RCC 7860 (cell line): Measurements from ENCODE around the gene UTY.

ENCODE experiments used
- DNase-seq: peaks from one replicate; pipeline ENCODE4 v3.0.0-alpha.2; 2015; ENCODE audit warnings: low spot score
- FAIRE-seq: peaks from 2 replicates; lab custom pipeline; 2012; peaks lifted over from hg19 to GRCh38; lab: Jason Lieb, UNC

The UTY gene

GRCh38 chrY:13479828-13480227, at the start of gene UTY:
UTY (minus strand) TSS chrY:13480033; CDS start chrY:13479665, 368 bp downstream.
- FAIRE-seq, result peak; percentile 95
- DNase-seq, result peak; percentile 91

- DNase-seq, result no peak
- FAIRE-seq, result no peak
Observed at GRCh38 chrY:13520474-13520873, 40.6 kb upstream of the UTY start.

DNA sequence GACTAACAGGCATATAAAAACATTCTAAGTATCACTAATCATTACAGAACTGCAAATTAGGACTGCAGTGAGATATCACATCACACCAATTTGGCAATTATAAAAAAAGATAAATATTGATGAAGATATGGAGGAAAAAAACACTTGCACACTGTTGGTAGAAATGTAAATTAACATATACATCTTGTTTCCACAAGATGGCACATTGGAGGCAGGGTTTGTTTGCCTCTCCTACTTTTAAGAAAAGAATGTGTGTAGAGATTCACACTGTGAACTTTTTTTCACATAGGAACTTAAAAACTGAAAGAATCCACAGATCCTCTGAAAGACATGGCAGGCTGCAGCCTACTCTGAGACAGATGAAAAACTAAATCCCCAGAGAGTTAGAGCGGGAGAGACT, 21.4 kb upstream of the UTY start:
- FAIRE-seq (peak; percentile 23), DNase-seq (no peak)

GRCh38 chrY:13493737-13494136, 13.9 kb upstream of the UTY start:
- DNase-seq (peak; percentile 78), FAIRE-seq (peak; percentile 98)

DNA sequence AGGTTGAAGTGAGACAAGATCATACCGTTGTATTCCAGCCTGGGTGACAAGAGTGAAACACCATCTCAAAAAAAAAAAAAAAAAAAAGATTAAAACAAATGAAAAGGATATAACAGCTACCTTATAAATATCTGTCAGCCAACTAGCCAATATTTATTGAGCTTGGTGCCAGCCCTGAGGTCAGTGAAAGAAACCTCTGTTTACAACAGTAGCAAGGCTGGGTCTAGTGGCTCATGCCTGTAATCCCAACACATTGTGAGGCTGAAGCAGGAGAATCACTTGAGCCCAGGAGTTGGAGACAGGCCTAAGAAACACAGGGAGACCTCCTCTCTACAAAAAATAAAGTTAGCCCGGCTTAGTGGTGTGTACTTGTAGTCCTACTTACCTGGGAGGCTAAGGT, 12.6 kb upstream of the UTY start:
- DNase-seq (no peak), FAIRE-seq (no peak)

GRCh38 chrY:13488738-13489137, 8.9 kb upstream of the UTY start:
- DNase-seq, result no peak
- FAIRE-seq, result no peak

GRCh38 chrY:13479121-13479711, 617 bp downstream of the UTY start:
- no peak for FAIRE-seq
- peak; percentile 54 for DNase-seq

DNA sequence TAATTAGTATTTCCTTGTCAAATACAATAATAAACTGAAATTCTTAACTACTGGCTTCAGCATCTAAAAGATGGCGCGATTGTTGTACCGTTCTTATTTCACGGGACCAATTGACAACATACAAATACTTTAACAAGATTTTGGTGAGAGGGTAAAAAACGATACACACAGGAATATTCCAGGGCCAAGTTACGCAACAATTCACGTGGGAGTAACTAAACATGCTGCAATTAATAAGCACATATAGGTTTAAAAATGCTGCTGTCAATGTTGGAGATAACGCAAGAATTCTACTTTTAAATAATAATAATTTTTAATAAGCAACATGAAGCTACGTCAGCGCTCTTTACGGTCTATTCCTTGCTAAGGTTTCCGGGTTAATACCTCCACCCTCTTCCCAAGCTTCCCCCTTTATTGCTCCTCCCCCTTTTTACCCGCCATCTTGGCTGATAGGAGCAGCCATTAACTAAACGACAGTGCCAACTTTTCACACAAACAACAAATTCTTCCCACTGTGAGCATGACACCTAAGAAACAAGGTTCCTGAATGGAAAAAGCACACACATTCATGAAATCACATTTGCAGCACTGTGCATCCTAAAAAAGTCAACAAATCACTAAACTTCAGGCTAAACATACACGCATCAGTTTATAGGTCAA, 1.6 kb downstream of the UTY start:
- FAIRE-seq (peak; percentile 89), DNase-seq (peak; percentile 64)

DNA sequence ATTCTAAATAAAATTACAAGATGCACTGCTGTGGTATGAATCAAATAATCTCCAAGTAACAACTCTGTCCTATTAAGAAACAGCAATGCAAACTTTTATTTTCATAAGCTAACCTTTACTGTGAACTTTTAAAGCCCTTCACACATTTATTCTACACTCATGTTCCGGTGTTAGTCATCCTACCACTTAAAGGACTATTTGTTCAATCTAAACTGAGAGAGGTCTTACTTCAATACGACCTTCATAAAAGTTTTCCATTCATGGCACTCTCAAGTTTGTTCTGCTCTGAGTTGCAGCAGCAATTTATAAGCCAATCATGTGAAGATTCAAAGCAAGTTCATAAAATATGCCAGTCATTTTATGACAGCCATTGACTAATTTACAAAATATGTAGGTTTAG, 4.8 kb downstream of the UTY start:
- DNase-seq (no peak), FAIRE-seq (peak; percentile 15)

DNA sequence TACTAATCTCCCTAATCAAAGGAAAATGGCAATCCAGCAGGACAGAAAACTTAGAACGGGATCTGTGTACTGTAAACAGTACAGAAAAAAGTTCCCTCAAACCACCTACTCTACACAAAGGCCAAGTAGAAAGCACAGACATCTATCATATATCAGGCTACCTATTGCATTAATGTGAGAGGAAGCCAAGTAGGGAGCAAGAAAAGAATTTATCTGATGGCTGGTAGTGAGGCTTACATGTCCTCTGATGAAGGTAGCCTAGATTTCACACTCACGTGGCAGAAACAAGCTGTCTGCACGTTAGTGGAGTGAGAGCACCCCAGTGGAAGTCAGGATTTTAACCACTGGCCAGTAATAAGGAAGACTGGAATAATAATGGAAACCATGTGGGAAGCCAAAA, 28.3 kb downstream of the UTY start:
- no peak for DNase-seq
- FAIRE-seq, result no peak

DNA sequence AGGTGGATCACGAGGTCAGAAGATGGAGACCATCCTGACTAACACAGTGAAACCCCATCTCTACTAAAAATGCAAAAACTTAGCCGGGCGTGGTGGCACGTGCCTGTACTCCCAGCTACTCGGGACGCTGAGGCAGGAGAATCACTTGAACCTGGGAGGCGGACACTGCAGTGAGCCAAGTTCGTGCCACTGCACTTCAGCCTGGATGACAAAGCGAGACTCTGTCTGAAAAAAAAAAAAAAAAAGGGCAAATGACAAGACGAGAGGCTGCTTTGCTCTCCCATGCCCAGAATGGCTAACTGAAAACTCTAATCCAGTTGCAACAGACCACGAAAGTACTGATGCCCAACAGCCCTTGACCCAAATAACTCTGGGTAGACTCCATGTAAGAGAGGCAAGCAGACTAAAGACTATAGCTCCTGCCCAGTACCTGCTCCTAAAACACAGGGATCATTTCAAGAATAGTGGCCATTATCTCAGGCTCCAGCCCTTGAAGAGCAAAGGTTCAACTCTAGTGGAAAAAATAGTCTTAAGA, 29.2 kb downstream of the UTY start:
- peak; percentile 14 for FAIRE-seq

DNA sequence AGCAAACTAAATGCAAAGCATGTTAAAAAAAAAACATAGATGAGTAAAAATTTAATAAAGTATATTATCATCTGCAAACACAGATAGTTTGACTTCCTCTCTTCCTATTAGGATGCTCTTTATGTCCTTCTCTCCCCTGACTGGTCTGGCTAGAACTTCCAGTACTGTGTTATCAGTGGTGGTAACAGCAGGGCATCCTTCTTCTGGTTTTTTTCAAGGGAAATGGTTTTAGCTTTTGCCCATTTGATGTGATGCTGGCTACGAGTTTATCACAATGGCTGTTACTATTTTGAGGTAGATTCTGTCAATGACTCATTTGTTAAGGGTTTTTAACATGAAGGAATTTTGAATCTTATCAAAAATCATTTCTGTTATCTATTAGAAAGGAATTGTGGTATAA, 34.3 kb downstream of the UTY start:
- no peak for DNase-seq
- no peak for FAIRE-seq

More for the DNA sequence above, 29.2 kb downstream of the UTY start:
- DNase-seq, result no peak

GRCh38 chrY:13443146-13443545, 36.7 kb downstream of the UTY start:
- DNase-seq (no peak), FAIRE-seq (no peak)

DNA sequence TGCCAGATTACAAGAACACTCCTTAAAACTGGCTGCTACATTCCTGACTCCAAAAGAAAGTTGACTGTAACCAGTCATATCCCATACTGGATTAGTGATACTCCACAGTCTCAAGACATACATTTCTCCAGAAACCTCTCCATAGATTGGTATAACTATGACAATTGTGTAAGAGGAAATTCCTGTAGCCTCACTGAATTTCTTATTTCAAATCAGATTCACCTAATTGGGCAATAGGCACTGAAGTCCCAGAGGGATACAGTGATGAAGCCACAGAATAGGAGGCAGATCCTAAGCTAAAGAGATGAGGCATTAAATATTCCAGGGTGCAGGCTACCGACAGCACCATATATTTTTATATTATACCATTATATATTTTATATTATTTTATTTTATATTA, 39.0 kb downstream of the UTY start:
- no peak for FAIRE-seq
- DNase-seq, result no peak

DNA sequence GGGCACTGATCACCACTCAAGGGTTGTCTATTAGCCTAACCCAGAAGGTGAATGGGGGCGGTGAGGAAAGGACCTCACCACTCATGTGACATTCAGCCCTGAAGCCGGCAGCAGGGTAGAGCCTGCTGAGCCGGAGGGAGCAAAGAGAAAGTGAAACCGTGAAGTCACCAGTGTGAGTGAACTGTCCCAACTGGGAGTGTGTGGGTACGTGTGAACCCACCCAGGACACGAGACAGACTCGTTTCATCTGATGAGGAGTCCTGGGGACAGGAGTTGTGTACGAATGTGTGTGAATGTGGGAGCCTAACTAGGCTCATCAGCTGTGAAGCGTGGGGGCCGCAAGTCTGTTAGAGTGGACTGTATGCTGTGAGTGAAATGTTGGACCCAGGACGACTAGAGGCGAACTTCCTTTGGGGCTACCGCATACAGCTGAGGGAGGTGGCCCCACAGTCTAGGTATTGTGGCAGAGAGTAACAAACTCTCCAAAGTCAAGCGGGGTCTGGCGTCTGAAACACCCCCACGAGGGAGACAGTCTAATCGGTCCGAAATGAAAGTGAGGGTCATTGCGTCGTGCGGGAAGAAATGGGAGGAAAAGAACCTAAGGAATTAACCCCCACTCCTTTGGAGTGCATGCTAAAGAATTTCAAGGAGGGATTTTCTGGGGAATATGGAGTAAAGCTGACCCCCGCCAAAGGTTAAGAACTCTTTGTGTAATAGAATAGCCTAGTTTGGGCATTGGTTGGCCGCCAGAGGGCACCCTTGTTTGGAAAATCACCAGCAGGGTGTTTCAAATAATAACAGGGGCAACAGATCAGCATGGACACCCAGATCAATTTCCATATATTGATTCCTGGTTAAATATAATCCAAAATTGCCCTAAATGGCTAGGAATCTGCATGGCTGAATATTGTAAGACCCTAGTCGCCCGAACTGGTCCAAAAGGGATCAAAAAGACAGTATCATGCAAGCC, 43.6 kb downstream of the UTY start:
- DNase-seq (peak; percentile 61), FAIRE-seq (peak; percentile 29)

- FAIRE-seq (no peak), DNase-seq (no peak)
Observed at GRCh38 chrY:13435206-13435967, 44.4 kb downstream of the UTY start.

GRCh38 chrY:13432293-13433025, 47.4 kb downstream of the UTY start:
- no peak for DNase-seq
- no peak for FAIRE-seq

DNA sequence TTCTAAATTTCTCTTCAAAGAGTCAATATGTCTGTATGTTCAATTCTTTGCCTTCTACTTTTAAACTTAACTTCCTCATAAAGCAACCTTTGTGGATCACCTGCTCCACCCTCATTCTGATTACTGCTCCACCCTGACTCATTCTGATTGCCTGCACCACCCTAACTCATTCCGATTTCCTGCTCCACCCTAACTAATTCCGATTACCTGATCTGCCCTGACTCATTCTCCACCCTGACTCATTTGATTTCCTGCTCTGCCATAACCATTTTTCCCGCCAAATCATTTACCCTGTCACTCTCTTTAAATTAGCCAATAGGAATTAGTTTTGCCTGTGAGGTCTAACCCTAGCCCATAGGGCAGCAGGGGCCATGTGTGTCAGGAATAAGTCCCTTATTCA, 50.3 kb downstream of the UTY start:
- DNase-seq (no peak), FAIRE-seq (no peak)

DNA sequence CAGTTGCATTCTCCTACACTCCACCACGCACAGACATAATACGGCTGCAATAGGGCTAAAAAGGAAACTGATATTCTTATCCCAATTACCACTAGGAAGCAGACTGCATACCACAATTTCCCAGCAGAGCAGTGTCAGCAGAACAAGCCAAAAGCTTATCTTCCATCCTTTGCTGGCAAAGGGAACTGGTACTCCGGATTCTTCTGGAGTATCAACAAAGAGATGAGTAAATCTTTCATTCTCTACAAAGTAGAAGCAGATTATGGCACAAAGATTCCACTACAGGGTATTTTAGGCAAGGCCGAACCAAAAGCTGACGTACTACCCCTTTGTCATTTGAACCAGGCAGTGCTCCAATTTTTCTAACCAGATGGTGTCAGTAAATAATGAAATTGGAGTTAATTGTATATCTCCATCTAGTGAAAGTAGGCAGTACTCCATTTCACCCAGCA, 56.5 kb downstream of the UTY start:
- DNase-seq, result no peak
- no peak for FAIRE-seq
